Neural progenitor cell (in vitro differentiated cells): ENCODE data around the gene SMG1. TPM values are rescaled to one million over a fixed set of nuclear protein-coding genes. Genes with fewer than 3 reads are reported as not detected.
"Not testable (repeated sequence)": the region's sequence is repeated elsewhere in the genome, so short reads cannot be mapped to it uniquely, and the experiment has no call there.

Experiments used
- DNase-seq: peaks from one replicate; pipeline ENCODE4 v3.0.0-alpha.2; 2016; ENCODE audit warnings: low spot score
- H2AFZ ChIP-seq: fragments of 200-600 bp; sonication (generic); replicated peaks from 2 replicates; pipeline ENCODE4 v1.6.1; 2016; ENCODE audit warnings: antibody characterized with exemption
- H3F3A ChIP-seq: fragments of 200-600 bp; sonication (generic); 2 replicates; pipeline ENCODE4 v1.6.1; 2016; ENCODE audit warnings: antibody characterized with exemption, low read depth
- H3K27ac ChIP-seq: fragments of 200-600 bp; sonication (generic); 2 replicates; pipeline ENCODE4 v1.5.1; 2016; ENCODE audit warnings: mild to moderate bottlenecking
- H3K27me3 ChIP-seq: fragments of 200-600 bp; sonication (generic); 2 replicates; pipeline ENCODE4 v1.6.1; 2016; ENCODE audit warnings: mild to moderate bottlenecking, moderate library complexity
- H3K36me3 ChIP-seq: fragments of 200-600 bp; sonication (generic); 2 replicates; pipeline ENCODE4 v1.5.1; 2016
- H3K4me1 ChIP-seq: fragments of 200-600 bp; sonication (generic); 2 replicates; pipeline ENCODE4 v1.6.1; 2016; ENCODE audit warnings: mixed run types
- H3K4me2 ChIP-seq: fragments of 200-600 bp; sonication (generic); 2 replicates; pipeline ENCODE4 v1.6.1; 2016
- H3K4me3 ChIP-seq: fragments of 200-600 bp; sonication (generic); 2 replicates; pipeline ENCODE4 v1.5.1; 2016
- H3K79me2 ChIP-seq: fragments of 200-600 bp; sonication (generic); 2 replicates; pipeline ENCODE4 v1.6.1; 2016; ENCODE audit warnings: low read depth
- H3K9ac ChIP-seq: fragments of 200-600 bp; sonication (generic); 2 replicates; pipeline ENCODE4 v1.6.1; 2016
- H3K9me3 ChIP-seq: fragments of 200-600 bp; sonication (generic); 2 replicates; pipeline ENCODE4 v1.5.1; 2016; ENCODE audit warnings: low read depth
- H4K20me1 ChIP-seq: fragments of 200-600 bp; sonication (generic); 2 replicates; pipeline ENCODE4 v1.6.1; 2016; ENCODE audit warnings: low read depth
- H3K27ac Mint-ChIP-seq: 3 replicates; pipeline ENCODE4 v1.8.0; 2021; ENCODE audit warnings: mixed read lengths
- H3K27me3 Mint-ChIP-seq: 2 replicates; pipeline ENCODE4 v1.8.0; 2022; ENCODE audit warnings: low read depth, mild to moderate bottlenecking, inconsistent platforms, moderate library complexity, mixed read lengths; ENCODE audit not compliant: insufficient read depth
- H3K36me3 Mint-ChIP-seq: 3 replicates; pipeline ENCODE4 v1.8.0; 2021; ENCODE audit warnings: mixed read lengths
- H3K4me1 Mint-ChIP-seq: 3 replicates; pipeline ENCODE4 v1.8.0; 2021; ENCODE audit warnings: mixed read lengths
- H3K4me3 Mint-ChIP-seq: 3 replicates; pipeline ENCODE4 v1.8.0; 2021; ENCODE audit warnings: mild to moderate bottlenecking, moderate library complexity, mixed read lengths
- H3K9me3 Mint-ChIP-seq: 3 replicates; pipeline ENCODE4 v1.8.0; 2020; ENCODE audit warnings: mixed read lengths
- CTCF ChIP-seq: fragments of 200-600 bp; sonication (generic); IDR thresholded peaks from 2 replicates; pipeline ENCODE4 v1.5.1; 2017; ENCODE audit warnings: antibody characterized with exemption, mild to moderate bottlenecking
- EZH2 ChIP-seq: fragments of 200-600 bp; sonication (generic); IDR thresholded peaks from 2 replicates; pipeline ENCODE4 v1.6.1; 2017; ENCODE audit warnings: antibody characterized with exemption, mild to moderate bottlenecking, moderate library complexity
- EZH2phosphoT487 ChIP-seq: fragments of 200-600 bp; sonication (generic); IDR thresholded peaks from 2 replicates; pipeline ENCODE4 v1.6.1; 2017; ENCODE audit warnings: antibody characterized with exemption
- total RNA-seq: library from RNA; depleted of rRNA; stranded (reverse); fragments of >200 nt; gene quantifications from 2 replicates; pipeline ENCODE4 v1.2.3, GENCODE V29; 2015; ENCODE audit warnings: low replicate concordance

SMG1 gene
- total RNA-seq, 1 donor from 2014 or later = 69.7 TPM

GRCh38 chr16:18784917-18785623 is 141.1 kb downstream of the SMG1 start:
- H3K4me3 Mint-ChIP-seq = no peak overlapping the region
- Histone ChIP-seq H3K36me3 (peaks cover 36% of the 10 kb centered on the region), H3K9ac (peak overlapping the region; percentile 44), H3K4me1 (peaks cover 26% of the 10 kb centered on the region), H3K27ac (peak overlapping the region; percentile 37), H3K4me2 (peak overlapping the region; percentile 99), H2AFZ (no peak overlapping the region), H3K9me3 (no peaks in the 10 kb centered on the region), H4K20me1 (peaks cover 81% of the 10 kb centered on the region), H3K27me3 (no peaks in the 10 kb centered on the region), H3K79me2 (peaks cover 78% of the 10 kb centered on the region), H3K4me3 (peak overlapping the region; percentile 94), H3F3A (peaks cover 74% of the 10 kb centered on the region)
- peaks cover 3% of the 10 kb centered on the region for H3K27me3 Mint-ChIP-seq
- no peak for TF ChIP-seq EZH2
- TF ChIP-seq EZH2phosphoT487 = no peak
- no peak for TF ChIP-seq CTCF
- H3K9me3 Mint-ChIP-seq = no peaks in the 10 kb centered on the region
- H3K4me1 Mint-ChIP-seq = peaks cover 33% of the 10 kb centered on the region
- H3K27ac Mint-ChIP-seq = no peak overlapping the region
- no peak for DNase-seq
- peaks cover 50% of the 10 kb centered on the region for H3K36me3 Mint-ChIP-seq

- Histone ChIP-seq H3K27me3 (no peaks in the 10 kb centered on the region), H3F3A (peaks cover 62% of the 10 kb centered on the region), H3K27ac (peak overlapping the region; percentile 29), H3K4me3 (no peak overlapping the region), H3K4me2 (no peak overlapping the region), H2AFZ (no peak overlapping the region), H3K79me2 (peaks cover 64% of the 10 kb centered on the region), H3K4me1 (peaks cover 24% of the 10 kb centered on the region), H3K36me3 (peaks cover 36% of the 10 kb centered on the region), H3K9me3 (no peaks in the 10 kb centered on the region), H3K9ac (no peak overlapping the region), H4K20me1 (peaks cover 67% of the 10 kb centered on the region)
- no peak overlapping the region for H3K4me3 Mint-ChIP-seq
- H3K36me3 Mint-ChIP-seq = peaks cover 41% of the 10 kb centered on the region
- H3K9me3 Mint-ChIP-seq = no peaks in the 10 kb centered on the region
- DNase-seq = no peak
- H3K4me1 Mint-ChIP-seq = peaks cover 24% of the 10 kb centered on the region
- H3K27me3 Mint-ChIP-seq = peaks cover 3% of the 10 kb centered on the region
- TF ChIP-seq EZH2phosphoT487 (no peak), CTCF (no peak), EZH2 (no peak)
- no peak overlapping the region for H3K27ac Mint-ChIP-seq
These were observed 142.5 kb downstream of the SMG1 start for GRCh38 chr16:18783430-18784341.

GRCh38 chr16:18782697-18783429 is 143.3 kb downstream of the SMG1 start:
- peaks cover 34% of the 10 kb centered on the region for H3K36me3 Mint-ChIP-seq
- TF ChIP-seq EZH2 = no peak
- TF ChIP-seq CTCF = no peak
- no peak for TF ChIP-seq EZH2phosphoT487
- H3K27ac Mint-ChIP-seq = no peak overlapping the region

GRCh38 chr16:18781232-18781631 is 145.0 kb downstream of the SMG1 start:
- H3K4me2 ChIP-seq, H2AFZ ChIP-seq, H3K27me3 Mint-ChIP-seq, H3K9me3 ChIP-seq, H3K4me3 ChIP-seq, H3K9ac ChIP-seq, H3K4me3 Mint-ChIP-seq, H3K27ac ChIP-seq, H3K27ac Mint-ChIP-seq, H3K9me3 Mint-ChIP-seq, H3K27me3 ChIP-seq, H3K4me1 Mint-ChIP-seq, DNase-seq, H3K4me1 ChIP-seq: not testable (repeated sequence)
- Histone ChIP-seq H3K79me2 (peaks cover 39% of the 10 kb centered on the region), H3K36me3 (peaks cover 22% of the 10 kb centered on the region), H4K20me1 (peaks cover 42% of the 10 kb centered on the region), H3F3A (peaks cover 37% of the 10 kb centered on the region)
- H3K36me3 Mint-ChIP-seq = peaks cover 25% of the 10 kb centered on the region

More at GRCh38 chr16:18782697-18783429, 143.3 kb downstream of the SMG1 start:
- peaks cover 56% of the 10 kb centered on the region for H3K79me2 ChIP-seq
- H3K9me3 Mint-ChIP-seq = no peaks in the 10 kb centered on the region
- H3K4me2 ChIP-seq = no peak overlapping the region
- peaks cover 59% of the 10 kb centered on the region for H4K20me1 ChIP-seq
- peaks cover 54% of the 10 kb centered on the region for H3F3A ChIP-seq
- H3K4me1 ChIP-seq = peaks cover 15% of the 10 kb centered on the region
- H2AFZ ChIP-seq = no peak overlapping the region
- H3K36me3 ChIP-seq = peaks cover 32% of the 10 kb centered on the region
- H3K4me3 Mint-ChIP-seq = no peak overlapping the region
- H3K9ac ChIP-seq = no peak overlapping the region
- peaks cover 3% of the 10 kb centered on the region for H3K27me3 Mint-ChIP-seq
- H3K9me3 ChIP-seq = no peaks in the 10 kb centered on the region
- no peak overlapping the region for H3K4me3 ChIP-seq
- H3K4me1 Mint-ChIP-seq = peaks cover 15% of the 10 kb centered on the region
- DNase-seq = no peak
- no peaks in the 10 kb centered on the region for H3K27me3 ChIP-seq
- H3K27ac ChIP-seq = peak overlapping the region; percentile 23

- not testable (repeated sequence) for H3K9me3 Mint-ChIP-seq, H3K27ac ChIP-seq, H3K4me3 ChIP-seq, DNase-seq, H3K4me3 Mint-ChIP-seq, H2AFZ ChIP-seq, H3K4me2 ChIP-seq, H3K9me3 ChIP-seq, H3K9ac ChIP-seq, H3K27me3 Mint-ChIP-seq, H3K4me1 Mint-ChIP-seq, H3K27me3 ChIP-seq, H3K27ac Mint-ChIP-seq, H3K4me1 ChIP-seq
- H3F3A ChIP-seq = peaks cover 33% of the 10 kb centered on the region
- H3K79me2 ChIP-seq = peaks cover 33% of the 10 kb centered on the region
- H3K36me3 ChIP-seq = peaks cover 22% of the 10 kb centered on the region
- peaks cover 36% of the 10 kb centered on the region for H4K20me1 ChIP-seq
- H3K36me3 Mint-ChIP-seq = peaks cover 21% of the 10 kb centered on the region
These were observed 145.7 kb downstream of the SMG1 start for GRCh38 chr16:18780460-18781026.
